ENCODE results near the gene CHN1.

DNA sequence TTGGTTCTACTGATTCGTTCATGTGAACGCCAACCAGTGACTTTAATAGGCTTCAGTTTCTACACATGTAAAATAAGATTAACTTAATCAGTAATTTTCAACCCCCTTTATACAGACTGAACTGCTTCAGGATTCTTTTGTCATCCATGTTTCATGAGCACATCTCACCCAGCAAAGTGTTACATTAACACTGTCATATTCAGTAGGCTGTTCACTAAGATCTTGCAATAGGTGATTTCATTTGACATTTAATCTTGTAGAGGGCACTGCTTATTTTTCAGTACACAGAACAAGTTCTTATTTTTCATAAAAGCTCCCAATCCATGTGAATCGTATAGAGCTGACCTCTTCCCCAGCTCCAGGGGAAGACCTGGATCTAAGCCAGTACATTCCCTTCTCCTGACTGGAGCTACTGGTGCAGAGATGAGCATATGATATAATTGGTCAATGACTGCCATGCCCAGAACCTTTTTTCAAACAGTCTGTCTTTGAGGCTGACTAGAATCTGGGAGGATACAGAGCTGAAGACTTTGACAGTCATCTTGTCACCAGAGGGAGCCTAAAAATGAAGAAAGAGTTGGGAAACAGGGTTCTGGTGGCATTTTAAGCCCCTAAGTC lies 168.7 kb downstream of the CHN1 start:
- TF ChIP-seq TAF1 (IDR thresholded peaks at IDR 0.05; ENCODE audit: borderline replicate concordance, insufficient read depth, low read length) (no peak), POLR2AphosphoS5 (IDR thresholded peaks at IDR 0.05; ENCODE audit: low read depth, low read length) (no peak), SIN3A (IDR thresholded peaks at IDR 0.05; ENCODE audit: borderline replicate concordance, insufficient read depth, low read length) (no peak), FOXP2 (optimal IDR thresholded peaks at IDR 0.05; ENCODE audit: borderline replicate concordance, extremely low read depth, extremely low read length, insufficient read depth) (no peak)
- TF ChIP-seq, protein P1, sequence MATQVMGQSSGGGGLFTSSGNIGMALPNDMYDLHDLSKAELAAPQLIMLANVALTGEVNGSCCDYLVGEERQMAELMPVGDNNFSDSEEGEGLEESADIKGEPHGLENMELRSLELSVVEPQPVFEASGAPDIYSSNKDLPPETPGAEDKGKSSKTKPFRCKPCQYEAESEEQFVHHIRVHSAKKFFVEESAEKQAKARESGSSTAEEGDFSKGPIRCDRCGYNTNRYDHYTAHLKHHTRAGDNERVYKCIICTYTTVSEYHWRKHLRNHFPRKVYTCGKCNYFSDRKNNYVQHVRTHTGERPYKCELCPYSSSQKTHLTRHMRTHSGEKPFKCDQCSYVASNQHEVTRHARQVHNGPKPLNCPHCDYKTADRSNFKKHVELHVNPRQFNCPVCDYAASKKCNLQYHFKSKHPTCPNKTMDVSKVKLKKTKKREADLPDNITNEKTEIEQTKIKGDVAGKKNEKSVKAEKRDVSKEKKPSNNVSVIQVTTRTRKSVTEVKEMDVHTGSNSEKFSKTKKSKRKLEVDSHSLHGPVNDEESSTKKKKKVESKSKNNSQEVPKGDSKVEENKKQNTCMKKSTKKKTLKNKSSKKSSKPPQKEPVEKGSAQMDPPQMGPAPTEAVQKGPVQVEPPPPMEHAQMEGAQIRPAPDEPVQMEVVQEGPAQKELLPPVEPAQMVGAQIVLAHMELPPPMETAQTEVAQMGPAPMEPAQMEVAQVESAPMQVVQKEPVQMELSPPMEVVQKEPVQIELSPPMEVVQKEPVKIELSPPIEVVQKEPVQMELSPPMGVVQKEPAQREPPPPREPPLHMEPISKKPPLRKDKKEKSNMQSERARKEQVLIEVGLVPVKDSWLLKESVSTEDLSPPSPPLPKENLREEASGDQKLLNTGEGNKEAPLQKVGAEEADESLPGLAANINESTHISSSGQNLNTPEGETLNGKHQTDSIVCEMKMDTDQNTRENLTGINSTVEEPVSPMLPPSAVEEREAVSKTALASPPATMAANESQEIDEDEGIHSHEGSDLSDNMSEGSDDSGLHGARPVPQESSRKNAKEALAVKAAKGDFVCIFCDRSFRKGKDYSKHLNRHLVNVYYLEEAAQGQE (IDR thresholded peaks at IDR 0.05; ENCODE audit: insufficient read depth in 1 of 2, low read depth in 2 of 2, low read length in 2 of 2), result no peak
